PC-3 (cell line): Measurements from ENCODE around the gene ISG20L2. TPM values are rescaled to one million over a fixed set of nuclear protein-coding genes. Genes with fewer than 3 reads are reported as not detected.

Experiments
- ATAC-seq: fragments of 200-7000 bp; cut with Tn5 transposase; 2 replicates; pipeline ENCODE4 v1.9.1; 2020; ENCODE audit warnings: mild to moderate bottlenecking, moderate library complexity
- BruUV-seq: library from RNA; stranded (reverse); fragments of 400-500 nt; replicated peaks from 2 replicates; lab custom pipeline; 2021; lab: Mats Ljungman, UMichigan
- CTCF ChIA-PET: fragments of 300-600 bp; sonication (Branson Sonifier 250); formaldehyde crosslinking; loops from one replicate; lab custom pipeline; 2022; ENCODE audit warnings: antibody characterized with exemption; lab: Charles Lee
- POLR2A ChIA-PET: fragments of 300-600 bp; sonication (Branson Sonifier 250); formaldehyde crosslinking; loops from one replicate; lab custom pipeline; 2022; ENCODE audit warnings: antibody characterized with exemption; ENCODE audit not compliant: unreplicated experiment; lab: Charles Lee
- DNase-seq: peaks from one replicate; pipeline ENCODE4 v3.0.0-alpha.2; 2015
- H2AFZ ChIP-seq: fragments of 300-600 bp; sonication (generic); 2 replicates; pipeline ENCODE4 v1.6.0; 2016; ENCODE audit warnings: antibody characterized with exemption, low read length
- H3F3A ChIP-seq: fragments of 300-600 bp; sonication (generic); one replicate; pipeline ENCODE4 v1.6.0; 2017; ENCODE audit warnings: antibody characterized with exemption, low read length, control low read depth, mild to moderate bottlenecking; ENCODE audit not compliant: unreplicated experiment
- H3K27ac ChIP-seq: fragments of 300-600 bp; sonication (generic); 2 replicates; pipeline ENCODE4 v1.5.1; 2016; ENCODE audit warnings: mild to moderate bottlenecking, low read length
- H3K27me3 ChIP-seq: fragments of 300-600 bp; sonication (generic); 2 replicates; pipeline ENCODE4 v1.6.1; 2016; ENCODE audit warnings: low read length, mixed read lengths
- H3K36me3 ChIP-seq: fragments of 300-600 bp; sonication (generic); 2 replicates; pipeline ENCODE4 v1.6.1; 2016; ENCODE audit warnings: low read depth, mixed run types, low read length, mixed read lengths
- H3K4me1 ChIP-seq: fragments of 300-600 bp; sonication (generic); 2 replicates; pipeline ENCODE4 v1.5.1; 2016; ENCODE audit warnings: low read length; ENCODE audit not compliant: insufficient read depth
- H3K4me2 ChIP-seq: fragments of 300-600 bp; sonication (generic); 2 replicates; pipeline ENCODE4 v1.6.0; 2016; ENCODE audit warnings: low read length
- H3K4me3 ChIP-seq: fragments of 300-600 bp; sonication (generic); 2 replicates; pipeline ENCODE4 v1.5.1; 2016; ENCODE audit warnings: mild to moderate bottlenecking, low read length, mixed read lengths
- H3K79me2 ChIP-seq: fragments of 300-600 bp; sonication (generic); 2 replicates; pipeline ENCODE4 v1.6.1; 2017; ENCODE audit warnings: low read length, mixed read lengths
- H3K9ac ChIP-seq: fragments of 300-600 bp; sonication (generic); 2 replicates; pipeline ENCODE4 v1.6.0; 2016; ENCODE audit warnings: mild to moderate bottlenecking, low read length
- H3K9me2 ChIP-seq: fragments of 300-600 bp; sonication (generic); replicated peaks from 2 replicates; pipeline ENCODE4 v1.6.1; 2016; ENCODE audit warnings: mixed run types, low read length, mixed read lengths
- H3K9me3 ChIP-seq: fragments of 300-600 bp; sonication (generic); 2 replicates; pipeline ENCODE4 v1.6.1; 2016; ENCODE audit warnings: low read length, mixed read lengths
- H4K20me1 ChIP-seq: fragments of 300-600 bp; sonication (generic); 2 replicates; pipeline ENCODE4 v1.6.1; 2016; ENCODE audit warnings: low read length, mixed read lengths
- CTCF ChIP-seq: fragments of 300-600 bp; sonication (generic); conservative IDR thresholded peaks from 2 replicates; pipeline ENCODE4 v1.5.1; 2017; ENCODE audit warnings: antibody characterized with exemption, low read depth, mild to moderate bottlenecking, low read length
- EZH2 ChIP-seq: fragments of 300-600 bp; sonication (generic); IDR thresholded peaks from one replicate; pipeline ENCODE4 v1.6.1; 2017; ENCODE audit warnings: antibody characterized with exemption, mild to moderate bottlenecking, low read length; ENCODE audit not compliant: unreplicated experiment
- EZH2phosphoT487 ChIP-seq: fragments of 300-600 bp; sonication (generic); IDR thresholded peaks from 2 replicates; pipeline ENCODE4 v1.6.1; 2018; ENCODE audit warnings: mild to moderate bottlenecking, antibody characterized with exemption, low read length, borderline replicate concordance
- intact Hi-C: fragments of 100-400 bp; cut with micrococcal nuclease; formaldehyde crosslinking; loops from 2 replicates; pipeline ENCODE4 v1.9.0; 2023
- total RNA-seq: library from RNA; depleted of rRNA; stranded (reverse); fragments of >200 nt; gene quantifications from 2 replicates; pipeline ENCODE4 v1.2.3, GENCODE V29; 2014

The ISG20L2 gene
- total RNA-seq, 1 experiment from 2014 or later = 39.2 TPM

- no TSS peak for BruUV-seq
Observed at GRCh38 chr1:156700736-156701531, 27.6 kb downstream of the ISG20L2 start.

GRCh38 chr1:156698995-156699394, 29.6 kb downstream of the ISG20L2 start:
- ChIA-PET POLR2A (no interaction called here), CTCF (no interaction called here)
- BruUV-seq = no TSS peak
- no peaks in the 10 kb centered on the region; the same call in 1 of the 2 replicates for H3K36me3 ChIP-seq
- intact Hi-C loops = no loop called here
- H3K27ac ChIP-seq = no peak overlapping the region
- no peaks in the 10 kb centered on the region for H4K20me1 ChIP-seq
- H3F3A ChIP-seq = peaks cover 3% of the 10 kb centered on the region
- H3K4me3 ChIP-seq = no peak overlapping the region
- H3K4me1 ChIP-seq = peaks cover 18% of the 10 kb centered on the region
- no peak overlapping the region for H2AFZ ChIP-seq
- H3K9ac ChIP-seq = no peak overlapping the region
- no peak overlapping the region for H3K4me2 ChIP-seq
- peaks cover 10% of the 10 kb centered on the region for H3K79me2 ChIP-seq
- no peaks in the 10 kb centered on the region for H3K9me3 ChIP-seq
- TF ChIP-seq CTCF (no peak), EZH2phosphoT487 (no peak), EZH2 (no peak)
- ATAC-seq = no peak
- no peaks in the 10 kb centered on the region for H3K9me2 ChIP-seq
- no peak for DNase-seq
- no peaks in the 10 kb centered on the region for H3K27me3 ChIP-seq

More at GRCh38 chr1:156700736-156701531, 27.6 kb downstream of the ISG20L2 start:
- no peaks in the 10 kb centered on the region for H3K9me3 ChIP-seq
- ChIA-PET POLR2A (no interaction called here), CTCF (interaction anchor here (0.6 to 1.5 kb wide), 3 partner anchors 9 to 12 kb away, joined by 3 to 7 read pairs (median 6); no protein-coding TSS in a partner anchor)
- peaks cover 30% of the 10 kb centered on the region for H3K4me1 ChIP-seq
- H3K4me3 ChIP-seq = no peak overlapping the region
- intact Hi-C loops = no loop called here
- H3K27me3 ChIP-seq = no peaks in the 10 kb centered on the region
- no peak overlapping the region for H3K9ac ChIP-seq
- DNase-seq (no peak), ATAC-seq (no peak)
- no peaks in the 10 kb centered on the region for H3K9me2 ChIP-seq
- peaks cover 17% of the 10 kb centered on the region for H3K79me2 ChIP-seq
- H3K36me3 ChIP-seq = no peaks in the 10 kb centered on the region; the same call in 1 of the 2 replicates
- H3K27ac ChIP-seq = no peak overlapping the region
- no peak for TF ChIP-seq EZH2phosphoT487
- no peak for TF ChIP-seq EZH2
- no peak for TF ChIP-seq CTCF
- H3F3A ChIP-seq = no peaks in the 10 kb centered on the region
- no peak overlapping the region for H2AFZ ChIP-seq
- no peaks in the 10 kb centered on the region for H4K20me1 ChIP-seq
- no peak overlapping the region for H3K4me2 ChIP-seq

DNA sequence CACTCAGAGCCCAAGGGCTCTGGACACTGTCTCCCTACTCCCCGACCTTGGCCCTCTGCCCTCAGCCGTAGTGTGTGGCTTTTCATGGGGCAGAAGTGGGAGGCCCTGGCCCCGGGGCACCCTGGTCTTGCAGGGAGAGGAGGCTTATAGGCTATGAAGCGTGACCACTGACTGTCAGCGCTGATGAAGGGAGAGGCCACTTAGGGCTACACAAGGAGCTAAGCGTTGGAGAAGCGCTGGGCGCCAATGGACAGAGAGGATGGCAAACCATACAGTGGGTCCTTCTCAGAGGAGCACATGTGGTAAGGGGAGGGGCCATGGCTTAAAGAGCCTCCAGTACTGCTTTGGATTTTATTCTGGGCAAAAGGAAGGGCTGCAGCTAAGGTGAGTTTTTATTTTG, 31.1 kb downstream of the ISG20L2 start:
- TF ChIP-seq EZH2phosphoT487 (no peak), CTCF (no peak), EZH2 (no peak)
- no TSS peak for BruUV-seq
- Histone ChIP-seq H2AFZ (no peak overlapping the region), H3K4me1 (peaks cover 23% of the 10 kb centered on the region), H3K4me2 (no peak overlapping the region), H4K20me1 (no peaks in the 10 kb centered on the region), H3F3A (peaks cover 8% of the 10 kb centered on the region), H3K9me2 (no peaks in the 10 kb centered on the region), H3K27ac (no peak overlapping the region), H3K36me3 (no peaks in the 10 kb centered on the region; the same call in 1 of the 2 replicates), H3K79me2 (no peaks in the 10 kb centered on the region), H3K27me3 (no peaks in the 10 kb centered on the region), H3K9me3 (no peaks in the 10 kb centered on the region), H3K4me3 (no peak overlapping the region), H3K9ac (no peak overlapping the region)
- POLR2A ChIA-PET = no interaction called here
- DNase-seq = no peak
- CTCF ChIA-PET = interaction anchor here (0.5 kb wide), 1 partner anchor 9 kb away, joined by 3 read pairs; no protein-coding TSS in a partner anchor
- ATAC-seq = no peak
- intact Hi-C loops = no loop called here
